ENCODE results near the gene DNAJC2. TPM values are rescaled to one million over a fixed set of nuclear protein-coding genes. Genes with fewer than 3 reads are reported as not detected.

The DNAJC2 gene
- total and polyA plus RNA-seq, 2 experiments from 2014 or later: 40.1 to 168 TPM

GRCh38 chr7:103338864-103339263 is 5.7 kb downstream of the DNAJC2 start (continued):
- no peak for TF ChIP-seq ETS1 (IDR thresholded peaks at IDR 0.05)

GRCh38 chr7:103336761-103337160 is 7.8 kb downstream of the DNAJC2 start:
- Mint-ChIP-seq H3K4me3 (no peak overlapping the region), H3K27ac (no peak overlapping the region), H3K4me1 (no peaks in the 10 kb centered on the region), H3K36me3 (ENCODE audit: low read depth) (peaks cover 75% of the 10 kb centered on the region), H3K27me3 (ENCODE audit: insufficient read depth, low read depth, poor library complexity) (no peaks in the 10 kb centered on the region), H3K9me3 (no peaks in the 10 kb centered on the region)
- H3F3A ChIP-seq (replicated peaks; ENCODE audit: low read depth): no peaks in the 10 kb centered on the region
- no peak for TF ChIP-seq STAT1 (IDR thresholded peaks at IDR 0.05; ENCODE audit: unreplicated experiment)
- no peak for TF ChIP-seq ZNF114 (CRISPR knock-in tag; IDR thresholded peaks at IDR 0.05)
- TF ChIP-seq ZNF462 (CRISPR knock-in tag; IDR thresholded peaks at IDR 0.05): no peak
- no peak for TF ChIP-seq ZNF331 (CRISPR knock-in tag; IDR thresholded peaks at IDR 0.05; ENCODE audit: low read depth)
- no peak for TF ChIP-seq JUNB (IDR thresholded peaks at IDR 0.05; ENCODE audit: unreplicated experiment)
- no peak overlapping the region for H3K4me2 ChIP-seq
- no peak overlapping the region for H3K4me3 ChIP-seq
- H4K20me1 ChIP-seq (replicated peaks; ENCODE audit: insufficient read depth): peaks cover 18% of the 10 kb centered on the region
- H3K36me3 ChIP-seq (ENCODE audit: insufficient read depth): peaks cover 58% of the 10 kb centered on the region
- no peak for DNase-seq (ENCODE audit: low spot score)
- H3K4me1 ChIP-seq (ENCODE audit: insufficient read depth): no peaks in the 10 kb centered on the region
- peaks cover 95% of the 10 kb centered on the region for H3K79me2 ChIP-seq (replicated peaks; ENCODE audit: insufficient read depth)
- no peaks in the 10 kb centered on the region for H3K27me3 ChIP-seq (ENCODE audit: insufficient read depth)
- no peaks in the 10 kb centered on the region for H3K9me2 ChIP-seq (ENCODE audit: insufficient read depth)
- no peak overlapping the region for H3K27ac ChIP-seq (ENCODE audit: low read depth)
- no peak overlapping the region for H2AFZ ChIP-seq
- no peak for ATAC-seq
